T1000 (cell line): ENCODE results near the gene RNU2-1.
"Not testable (repeated sequence)": the region's sequence is repeated elsewhere in the genome, so short reads cannot be mapped to it uniquely, and the experiment has no call there.

Source experiments
- DNase-seq: peaks from one replicate; lab custom pipeline; 2025; ENCODE audit warnings: mixed read lengths; lab: John Stamatoyannopoulos, UW

RNU2-1 gene

GRCh38 chr17:43216369-43216761, 17.4 kb downstream of the RNU2-1 start:
- no peak for DNase-seq

GRCh38 chr17:43215341-43215740, 18.4 kb downstream of the RNU2-1 start:
- DNase-seq = no peak

GRCh38 chr17:43213545-43213944, 20.2 kb downstream of the RNU2-1 start:
- no peak for DNase-seq

- no peak for DNase-seq
Measured at GRCh38 chr17:43212641-43213490, 20.9 kb downstream of the RNU2-1 start.

GRCh38 chr17:43211480-43212402, 22.0 kb downstream of the RNU2-1 start, which contains the start of gene TMEM106A:
Gene TMEM106A (plus strand): TSS chr17:43211875. CDS start chr17:43213042, 1,167 bp downstream.
- peak; percentile 80 for DNase-seq

GRCh38 chr17:43211123-43211479, 22.7 kb downstream of the RNU2-1 start:
- no peak for DNase-seq

GRCh38 chr17:43210576-43210975, 23.2 kb downstream of the RNU2-1 start:
- no peak for DNase-seq

- DNase-seq = not testable (repeated sequence)
Measured at GRCh38 chr17:43203013-43203412, 30.8 kb downstream of the RNU2-1 start.

GRCh38 chr17:43200127-43200526, 33.6 kb downstream of the RNU2-1 start:
- no peak for DNase-seq

GRCh38 chr17:43199633-43200032, 34.1 kb downstream of the RNU2-1 start:
- no peak for DNase-seq

- DNase-seq = no peak
Measured at GRCh38 chr17:43193251-43193650, 40.5 kb downstream of the RNU2-1 start.

GRCh38 chr17:43186656-43187055, 47.1 kb downstream of the RNU2-1 start:
- DNase-seq = not testable (repeated sequence)

- no peak for DNase-seq
Measured at GRCh38 chr17:43183921-43184320, 49.9 kb downstream of the RNU2-1 start.
